HEK293T (cell line): ENCODE data around the gene FCER1G.

ENCODE experiments used
- CTCF ChIA-PET: fragments of 350-600 bp; formaldehyde crosslinking; extraction: SDS; loops from one replicate; lab custom pipeline; 2021; ENCODE audit warnings: antibody characterized with exemption, inconsistent platforms; lab: Yijun Ruan, JAX
- POLR2A ChIA-PET: fragments of 350-600 bp; formaldehyde crosslinking; extraction: SDS; loops from one replicate; lab custom pipeline; 2020; ENCODE audit warnings: antibody characterized with exemption, inconsistent platforms; lab: Yijun Ruan, JAX
- DNase-seq: peaks from one replicate; pipeline ENCODE4 v3.0.0; 2012; ENCODE audit warnings: mixed read lengths; ENCODE audit errors: extremely low spot score
- ARNT ChIP-seq: fragments of 450-650 bp; IDR thresholded peaks from 2 replicates; pipeline ENCODE4 v1.6.1; 2017; ENCODE audit warnings: mild to moderate bottlenecking
- BHLHE40 ChIP-seq: fragments of 450-650 bp; IDR thresholded peaks from 2 replicates; pipeline ENCODE4 v1.6.1; 2016; ENCODE audit warnings: mild to moderate bottlenecking, moderate library complexity, borderline replicate concordance
- CTBP1 ChIP-seq: fragments of 450-650 bp; IDR thresholded peaks from 2 replicates; pipeline ENCODE4 v1.6.1; 2016; ENCODE audit warnings: borderline replicate concordance
- ELF4 ChIP-seq: fragments of 450-650 bp; IDR thresholded peaks from 2 replicates; pipeline ENCODE4 v1.6.1; 2017; ENCODE audit warnings: antibody characterized with exemption
- FOXA1 ChIP-seq: fragments of 450-650 bp; IDR thresholded peaks from 2 replicates; pipeline ENCODE4 v1.6.1; 2016; ENCODE audit warnings: mild to moderate bottlenecking
- FOXM1 ChIP-seq: fragments of 450-650 bp; IDR thresholded peaks from 2 replicates; pipeline ENCODE4 v1.6.1; 2017; ENCODE audit warnings: mild to moderate bottlenecking, borderline replicate concordance
- L3MBTL2 ChIP-seq: fragments of 450-650 bp; conservative IDR thresholded peaks from 2 replicates; pipeline ENCODE4 v1.6.1; 2016; ENCODE audit warnings: mild to moderate bottlenecking
- LEF1 ChIP-seq: fragments of 450-650 bp; IDR thresholded peaks from 2 replicates; pipeline ENCODE4 v1.6.1; 2017; ENCODE audit warnings: mild to moderate bottlenecking, borderline replicate concordance
- NFRKB ChIP-seq: fragments of 450-650 bp; IDR thresholded peaks from 2 replicates; pipeline ENCODE4 v1.6.1; 2016; ENCODE audit warnings: mild to moderate bottlenecking, moderate library complexity
- SP1 ChIP-seq: fragments of 450-650 bp; IDR thresholded peaks from 2 replicates; pipeline ENCODE4 v1.6.1; 2017
- SUZ12 ChIP-seq: fragments of 450-650 bp; IDR thresholded peaks from 2 replicates; pipeline ENCODE4 v1.6.1; 2016; ENCODE audit warnings: mild to moderate bottlenecking
- ZNF384 ChIP-seq: fragments of 450-650 bp; IDR thresholded peaks from 2 replicates; pipeline ENCODE4 v1.6.1; 2016
- TF ChIP-seq, protein P1 (sequence below): fragments of 450-650 bp; IDR thresholded peaks from 2 replicates; pipeline ENCODE4 v1.6.1; 2016

Gene FCER1G

GRCh38 chr1:161196111-161196510, 19.0 kb upstream of the FCER1G start:
- DNase-seq: no peak
- ChIA-PET POLR2A (no interaction called here), CTCF (no interaction called here)

DNA sequence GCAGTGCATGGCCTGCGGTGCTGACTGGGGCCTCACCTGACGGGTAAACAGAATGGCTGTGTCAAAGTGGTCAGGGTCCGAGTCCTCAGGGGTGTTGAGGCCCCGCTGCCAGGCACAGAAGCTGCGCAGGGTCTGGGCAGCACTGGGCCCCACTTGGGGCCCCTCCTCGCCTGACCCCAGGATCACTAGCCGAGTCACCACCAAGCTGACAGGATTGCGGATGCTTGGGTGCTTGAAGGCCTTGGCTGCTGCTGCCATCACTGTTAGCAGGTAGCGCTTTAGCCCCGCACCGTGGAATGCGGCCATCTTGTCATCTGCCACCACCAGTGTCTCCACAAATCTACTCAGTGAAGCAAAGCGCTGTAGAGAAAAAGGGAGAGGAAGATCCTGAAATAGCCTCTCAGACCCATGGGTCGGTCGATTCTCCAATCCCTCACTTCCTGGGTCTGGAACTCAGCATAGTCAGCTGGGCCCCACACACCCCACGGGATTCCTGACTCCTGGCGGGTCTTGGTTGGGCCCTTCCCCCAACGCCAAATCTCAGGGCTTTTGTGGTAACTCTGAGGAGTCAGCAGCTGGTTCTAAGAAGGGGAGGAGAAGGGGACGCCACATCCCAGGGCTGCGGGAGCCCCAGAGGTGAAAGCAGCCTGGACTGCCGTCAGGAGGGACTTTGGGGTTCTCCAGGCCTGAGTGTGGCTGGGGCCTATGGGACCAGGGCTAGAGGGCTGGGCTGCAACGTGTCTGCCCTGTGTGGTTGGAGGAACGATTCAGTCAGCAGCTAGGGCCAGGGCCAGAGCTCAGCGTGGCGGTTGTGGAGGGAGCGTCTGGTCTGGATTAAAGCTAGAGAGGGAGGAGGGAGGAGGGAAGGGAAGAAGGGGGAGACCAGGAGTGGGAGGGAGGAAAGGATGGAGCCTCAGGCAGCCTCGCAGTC, 18.3 kb upstream of the FCER1G start:
- POLR2A ChIA-PET: interaction anchor here (1.0 kb wide), 1 partner anchor 193 kb away, joined by 3 read pairs; no protein-coding TSS in a partner anchor
- TF ChIP-seq BHLHE40 (no peak), CTBP1 (no peak), LEF1 (no peak), NFRKB (no peak), L3MBTL2 (no peak), ARNT (no peak), SUZ12 (no peak), FOXA1 (no peak)
- no peak for DNase-seq
- CTCF ChIA-PET: interaction anchor here (0.6 kb wide), 1 partner anchor 194 kb away, joined by 3 read pairs; no protein-coding TSS in a partner anchor

More at GRCh38 chr1:161196111-161196510, 19.0 kb upstream of the FCER1G start:
- no peak for TF ChIP-seq FOXM1
- TF ChIP-seq, protein P1, sequence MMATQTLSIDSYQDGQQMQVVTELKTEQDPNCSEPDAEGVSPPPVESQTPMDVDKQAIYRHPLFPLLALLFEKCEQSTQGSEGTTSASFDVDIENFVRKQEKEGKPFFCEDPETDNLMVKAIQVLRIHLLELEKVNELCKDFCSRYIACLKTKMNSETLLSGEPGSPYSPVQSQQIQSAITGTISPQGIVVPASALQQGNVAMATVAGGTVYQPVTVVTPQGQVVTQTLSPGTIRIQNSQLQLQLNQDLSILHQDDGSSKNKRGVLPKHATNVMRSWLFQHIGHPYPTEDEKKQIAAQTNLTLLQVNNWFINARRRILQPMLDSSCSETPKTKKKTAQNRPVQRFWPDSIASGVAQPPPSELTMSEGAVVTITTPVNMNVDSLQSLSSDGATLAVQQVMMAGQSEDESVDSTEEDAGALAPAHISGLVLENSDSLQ: no peak
- TF ChIP-seq CTBP1: no peak

- no peak for TF ChIP-seq LEF1
- no peak for TF ChIP-seq ZNF384
- TF ChIP-seq ELF4: no peak
- TF ChIP-seq SP1: no peak
- TF ChIP-seq, protein P1: no peak
- no peak for TF ChIP-seq NFRKB
- TF ChIP-seq FOXA1: no peak
- TF ChIP-seq ARNT: no peak
- TF ChIP-seq FOXM1: no peak
- no peak for DNase-seq
- ChIA-PET POLR2A (interaction anchor here (1.0 to 1.5 kb wide), 2 partner anchors 21 to 193 kb away, joined by 3 to 7 read pairs; partner anchors contain the start of gene B4GALT3), CTCF (interaction anchor here (0.6 to 1.7 kb wide), 2 partner anchors 28 to 40 kb away, joined by 3 to 9 read pairs; partner anchors contain the start of genes NR1I3 and TOMM40L)
These were observed 17.4 kb upstream of the FCER1G start for GRCh38 chr1:161197560-161198193.

- ChIA-PET POLR2A (interaction anchor here (0.7 to 1.5 kb wide), 5 partner anchors 21 to 190 kb away, joined by 3 to 7 read pairs (median 3); partner anchors contain the start of genes B4GALT3 and TOMM40L), CTCF (interaction anchor here (0.5 to 1.7 kb wide), 3 partner anchors 28 to 113 kb away, joined by 3 to 9 read pairs (median 4); partner anchors contain the start of genes NR1I3 and TOMM40L)
- TF ChIP-seq FOXA1 (no peak), ELF4 (no peak), FOXM1 (no peak)
- peak; percentile 45 for DNase-seq
These were observed 16.8 kb upstream of the FCER1G start for GRCh38 chr1:161198194-161198896.

DNA sequence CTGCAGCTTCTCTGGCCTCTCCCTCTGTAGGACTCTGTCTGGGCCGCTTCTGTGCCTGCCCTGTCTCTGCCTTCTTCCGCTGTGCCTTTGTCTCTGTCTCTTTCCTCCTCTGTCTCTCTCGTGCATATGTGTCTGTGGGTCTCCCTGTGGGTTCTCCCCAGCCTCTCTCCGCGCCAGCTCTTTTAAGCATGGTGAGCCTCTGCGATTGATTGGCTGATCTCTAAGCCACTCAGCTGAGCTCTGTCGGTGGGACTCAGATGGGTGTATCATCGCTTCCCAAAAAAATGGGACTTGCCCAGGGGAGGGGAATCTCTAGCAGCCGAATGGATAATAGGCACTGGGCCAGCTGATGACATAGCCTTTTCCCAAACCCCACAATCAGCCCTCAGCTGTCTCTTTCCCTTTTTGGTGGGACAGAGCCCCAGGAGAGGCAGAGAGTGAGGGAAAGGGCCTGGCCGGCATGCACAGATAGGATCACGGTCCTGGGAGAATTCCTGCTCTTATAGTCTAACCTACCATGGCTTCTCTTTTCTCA, 16.1 kb upstream of the FCER1G start, which contains the start of gene ADAMTS4:
Gene ADAMTS4 (minus strand): TSS at position 158 of the 535 bp plus-strand sequence. CDS start 427 bp downstream, outside the sequence.
- DNase-seq: no peak
- CTCF ChIA-PET: interaction anchor here (0.5 to 1.7 kb wide), 4 partner anchors 27 to 113 kb away, joined by 3 to 9 read pairs (median 4); partner anchors contain the start of gene TOMM40L
- TF ChIP-seq LEF1 (no peak), ARNT (no peak), FOXM1 (no peak)
- TF ChIP-seq, protein P1: peak; percentile 69; the same call in 1 of the 2 replicates
- POLR2A ChIA-PET: interaction anchor here (0.7 to 1.5 kb wide), 5 partner anchors 22 to 190 kb away, joined by 3 to 7 read pairs (median 3); partner anchors contain the start of genes B4GALT3 and TOMM40L
